Measurements from ENCODE around the gene EID2B.

Gene EID2B

GRCh38 chr19:39544911-39545310, 12.3 kb upstream of the EID2B start:
- ChIA-PET POLR2A (no interaction called here), CTCF (interaction anchor here (0.6 to 5.3 kb wide), 9 partner anchors 11 to 249 kb away, joined by 3 to 37 read pairs (median 4); partner anchors contain the start of gene EID2B)
- H3K4me3 ChIP-seq (ENCODE audit: low read depth, low read length) = no peak overlapping the region
- TF ChIP-seq ZNF561 (tag by site-specific recombination; IDR thresholded peaks at IDR 0.05; ENCODE audit: borderline replicate concordance) = no peak
- TF ChIP-seq ZNF16 (tag by site-specific recombination; IDR thresholded peaks at IDR 0.05; ENCODE audit: low read depth) = no peak
- no peak for TF ChIP-seq SP2 (tag by site-specific recombination; IDR thresholded peaks at IDR 0.05)
- TF ChIP-seq ZNF37A (tag by site-specific recombination; IDR thresholded peaks at IDR 0.05) = no peak
- no peak for TF ChIP-seq IKZF3 (tag by site-specific recombination; IDR thresholded peaks at IDR 0.05)
- TF ChIP-seq ZNF580 (tag by site-specific recombination; IDR thresholded peaks at IDR 0.05) = no peak
- no peak for TF ChIP-seq ZNF280C (tag by site-specific recombination; IDR thresholded peaks at IDR 0.05)
- TF ChIP-seq HOXC10 (CRISPR knock-in tag; IDR thresholded peaks at IDR 0.05) = no peak
- TF ChIP-seq EGR2 (tag by site-specific recombination; IDR thresholded peaks at IDR 0.05; ENCODE audit: low read depth) = no peak
- H3K27ac ChIP-seq (ENCODE audit: extremely low read depth, low read depth, low read length) = no peak overlapping the region
- H3K9me3 ChIP-seq (ENCODE audit: control insufficient read depth, insufficient read depth, low read depth, low read length) = no peaks in the 10 kb centered on the region
- H3K36me3 ChIP-seq (ENCODE audit: control insufficient read depth in 2 of 2, insufficient read depth in 1 of 2, low read length in 2 of 2) = no peaks in the 10 kb centered on the region
- H3K4me1 ChIP-seq (ENCODE audit: control insufficient read depth, insufficient read depth, low read length) = peaks cover 5% of the 10 kb centered on the region

- Histone ChIP-seq H3K9me3 (ENCODE audit: control insufficient read depth, insufficient read depth, low read depth, low read length) (no peaks in the 10 kb centered on the region), H3K27ac (ENCODE audit: extremely low read depth, low read depth, low read length) (no peak overlapping the region), H3K4me1 (ENCODE audit: control insufficient read depth, insufficient read depth, low read length) (peaks cover 5% of the 10 kb centered on the region), H3K36me3 (ENCODE audit: control insufficient read depth in 2 of 2, insufficient read depth in 1 of 2, low read length in 2 of 2) (no peaks in the 10 kb centered on the region), H3K4me3 (ENCODE audit: low read depth, low read length) (no peak overlapping the region)
- POLR2A ChIA-PET = interaction anchor here (1.2 kb wide), 1 partner anchor 108 kb away, joined by 6 read pairs; the partner anchor contains the start of gene RPS16
- TF ChIP-seq ZNF112 (tag by site-specific recombination; IDR thresholded peaks at IDR 0.05) (no peak), PRDM10 (tag by site-specific recombination; IDR thresholded peaks at IDR 0.05) (peak; percentile 47; the same call in 1 of the 2 replicates), ZNF121 (tag by site-specific recombination; IDR thresholded peaks at IDR 0.05) (0 out of 2 replicates have a peak, but pooled peaks have one; percentile 52), ZNF837 (tag by site-specific recombination; IDR thresholded peaks at IDR 0.05) (no peak), KLF10 (tag by site-specific recombination; IDR thresholded peaks at IDR 0.05) (no peak), WT1 (tag by site-specific recombination; IDR thresholded peaks at IDR 0.05) (peak; percentile 67; the same call in 1 of the 2 replicates), ZNF660 (tag by site-specific recombination; IDR thresholded peaks at IDR 0.05) (peak; percentile 60; the same call in 1 of the 2 replicates), GLIS1 (tag by site-specific recombination; IDR thresholded peaks at IDR 0.05) (0 out of 2 replicates have a peak, but pooled peaks have one; percentile 27), ELK4 (IDR thresholded peaks at IDR 0.05; ENCODE audit: borderline replicate concordance, low read depth, low read length) (no peak), ZNF707 (tag by site-specific recombination; IDR thresholded peaks at IDR 0.05) (0 out of 2 replicates have a peak, but pooled peaks have one; percentile 4)
- CTCF ChIA-PET = interaction anchor here (0.6 to 5.3 kb wide), 10 partner anchors 11 to 1372 kb away, joined by 3 to 37 read pairs (median 4); partner anchors contain the start of gene EID2B
Measured at GRCh38 chr19:39544226-39544903, 11.7 kb upstream of the EID2B start.
